GM13976 (cell line): ENCODE results near the gene TREML2.

Experiments used
- DNase-seq: peaks from one replicate; pipeline ENCODE4 v3.0.0; 2012; ENCODE audit warnings: low spot score
- CTCF ChIP-seq: IDR thresholded peaks from 2 replicates; pipeline ENCODE4 v1.5.1; 2012; ENCODE audit warnings: borderline replicate concordance, mild to moderate bottlenecking; ENCODE audit not compliant: insufficient read depth; ENCODE audit errors: extremely low read depth, missing control alignments, control extremely low read depth
- in situ Hi-C: fragments of 300-500 bp; cut with MboI; formaldehyde crosslinking; loops from one replicate; pipeline ENCODE4 v1.12.0; 2022; ENCODE audit warnings: low sequenced_read_pairs, mixed read lengths, inconsistent platforms; ENCODE audit not compliant: unreplicated experiment

TREML2 gene

GRCh38 chr6:41224800-41225199 is 23.9 kb upstream of the TREML2 start:
- in situ Hi-C loops: no loop called here
- no peak for DNase-seq
- TF ChIP-seq CTCF: no peak

- TF ChIP-seq CTCF: no peak
- in situ Hi-C loops: no loop called here
- no peak for DNase-seq
Observed at GRCh38 chr6:41222513-41222912, 21.6 kb upstream of the TREML2 start.

GRCh38 chr6:41222045-41222444 is 21.1 kb upstream of the TREML2 start:
- in situ Hi-C loops: no loop called here
- no peak for TF ChIP-seq CTCF
- no peak for DNase-seq

- in situ Hi-C loops: no loop called here
- TF ChIP-seq CTCF: no peak
- no peak for DNase-seq
Observed at GRCh38 chr6:41216616-41217015, 15.7 kb upstream of the TREML2 start.

GRCh38 chr6:41215777-41216176 is 14.8 kb upstream of the TREML2 start:
- in situ Hi-C loops: no loop called here
- no peak for DNase-seq
- no peak for TF ChIP-seq CTCF

GRCh38 chr6:41214559-41215238 is 13.8 kb upstream of the TREML2 start:
- no peak for TF ChIP-seq CTCF
- DNase-seq: no peak
- in situ Hi-C loops: no loop called here
